Stimulated activated CD4-positive, alpha-beta T cell treated with anti-CD3 and anti-CD28 coated beads, Interleukin-4, amount 100 ng/mL, for 24 hours (primary cell): Measurements from ENCODE around the gene TOP2B.

Experiments used
- DNase-seq: peaks from one replicate; pipeline ENCODE4 v3.0.0-alpha.2; 2020

The TOP2B gene

DNA sequence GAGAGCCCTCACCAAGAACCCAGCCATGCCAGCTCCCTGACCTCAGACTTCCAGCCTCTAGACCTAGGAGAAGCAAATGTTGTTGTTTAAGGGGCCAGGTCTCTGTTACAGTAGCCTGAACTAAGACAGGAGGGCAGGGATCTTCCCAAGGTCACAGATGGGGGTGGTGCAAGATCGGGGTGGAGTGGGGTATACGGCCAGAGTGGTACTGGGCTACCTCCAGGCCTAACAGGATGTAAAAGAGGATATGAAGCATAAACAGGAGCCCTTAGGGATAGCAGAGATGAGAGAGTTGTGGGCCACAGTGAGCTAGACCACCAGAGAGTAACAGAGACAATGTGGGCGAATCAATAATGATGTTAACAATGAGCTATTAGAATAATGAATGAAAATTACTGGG is 82.9 kb downstream of the TOP2B start:
- DNase-seq: no peak

DNA sequence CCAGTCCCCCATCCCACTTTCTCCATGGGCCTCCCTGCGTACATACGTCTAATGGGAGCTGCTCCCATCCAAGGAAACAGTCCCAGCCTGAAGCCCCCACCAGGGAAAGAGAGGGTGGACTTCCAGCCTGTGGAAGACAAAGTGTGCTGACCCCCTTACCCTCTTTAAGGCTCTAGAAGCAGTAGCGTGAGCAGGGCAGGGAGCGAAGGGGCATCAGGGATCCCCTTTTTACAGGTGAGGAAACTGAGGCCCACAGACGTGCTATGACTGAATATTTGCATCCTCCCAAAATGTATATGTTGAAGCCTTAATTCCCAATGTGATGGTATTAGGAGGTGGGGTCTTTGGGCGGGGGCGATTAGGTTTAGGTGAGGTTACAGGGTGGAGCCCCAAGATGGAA is 83.4 kb downstream of the TOP2B start:
- DNase-seq: no peak

DNA sequence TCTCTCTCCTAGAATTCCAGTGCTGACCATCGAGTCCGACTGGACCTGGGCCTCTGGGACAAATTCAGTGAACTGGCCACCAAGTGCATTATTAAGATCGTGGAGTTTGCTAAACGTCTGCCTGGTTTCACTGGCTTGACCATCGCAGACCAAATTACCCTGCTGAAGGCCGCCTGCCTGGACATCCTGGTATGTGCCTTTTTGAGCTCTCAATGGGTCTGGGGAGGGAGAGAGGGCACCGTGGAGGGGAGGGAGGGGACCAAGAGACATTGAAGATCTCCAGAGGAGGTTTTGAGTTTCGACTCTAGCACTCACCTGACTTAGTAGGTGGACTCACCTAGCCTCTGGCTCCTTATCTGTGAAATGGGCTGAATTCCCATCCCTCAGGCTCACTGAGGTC is 84.2 kb downstream of the TOP2B start:
- no peak for DNase-seq

DNA sequence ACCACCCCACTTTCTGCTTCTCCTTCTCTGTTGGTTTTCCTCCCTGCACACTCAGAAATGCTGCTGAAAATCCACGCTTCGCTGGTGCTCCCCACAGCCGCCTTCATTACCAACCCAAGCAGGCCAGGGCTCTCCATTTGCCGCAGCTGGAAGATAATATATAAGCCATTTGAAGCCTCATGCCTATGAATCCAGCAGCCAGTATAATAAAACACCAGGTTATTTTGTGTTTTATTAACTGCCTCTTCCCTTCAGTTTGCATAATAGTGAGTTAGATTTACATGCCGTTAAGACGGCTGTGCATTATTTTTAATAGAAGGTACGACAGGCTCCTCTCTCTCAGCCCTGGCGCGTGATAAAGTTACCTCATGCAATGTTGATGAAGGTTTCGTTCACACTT is 86.6 kb downstream of the TOP2B start:
- no peak for DNase-seq

DNA sequence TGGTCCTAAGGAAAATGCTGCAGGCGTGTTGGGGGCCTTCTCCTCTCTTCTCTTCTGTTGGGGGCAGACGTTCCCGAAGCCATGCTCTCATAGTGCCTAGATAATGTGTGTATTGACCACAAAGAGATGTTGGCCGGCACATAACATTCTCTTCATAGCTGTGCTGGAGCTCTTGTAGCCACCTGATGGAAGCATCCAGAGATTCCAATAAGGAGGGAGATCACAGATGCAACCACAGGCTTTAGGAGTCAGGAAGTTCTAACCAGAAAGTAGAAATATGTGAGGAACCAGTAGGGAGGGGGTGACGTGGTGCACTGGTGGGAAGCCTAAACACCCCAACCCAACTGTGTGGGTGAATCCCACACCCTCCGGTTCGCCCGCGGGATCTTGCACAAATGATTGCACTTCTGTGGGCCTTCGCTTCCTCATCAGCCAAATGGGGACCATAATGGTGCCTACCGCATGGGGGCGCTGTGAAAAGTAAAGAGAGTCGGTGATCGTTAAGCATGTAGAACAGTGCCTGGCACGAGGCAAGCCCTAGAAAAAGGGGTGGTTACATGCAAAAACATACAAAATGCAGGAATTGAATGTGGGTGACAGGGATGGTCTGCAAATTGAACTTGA is 87.8 kb downstream of the TOP2B start:
- no peak for DNase-seq

DNA sequence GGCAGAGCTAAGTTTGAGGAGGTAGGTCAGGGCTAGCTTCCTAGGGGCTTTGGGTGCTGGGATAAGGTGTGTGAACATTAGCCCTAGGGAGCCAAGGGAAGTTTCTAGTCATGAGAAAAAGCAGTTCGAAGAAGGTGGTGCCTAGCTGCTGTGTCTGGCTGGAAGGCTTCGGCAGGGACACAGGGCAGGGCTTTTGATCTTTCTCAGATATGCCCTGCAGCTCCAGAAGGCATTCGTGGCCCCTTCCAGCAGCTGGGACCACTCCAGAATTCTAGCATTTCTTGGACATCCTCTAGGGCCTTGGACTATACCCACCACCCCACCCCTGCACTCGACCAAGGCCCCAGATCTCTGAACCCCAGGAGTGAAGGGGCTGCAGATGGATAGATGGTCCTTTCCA is 88.6 kb downstream of the TOP2B start:
- DNase-seq: no peak

DNA sequence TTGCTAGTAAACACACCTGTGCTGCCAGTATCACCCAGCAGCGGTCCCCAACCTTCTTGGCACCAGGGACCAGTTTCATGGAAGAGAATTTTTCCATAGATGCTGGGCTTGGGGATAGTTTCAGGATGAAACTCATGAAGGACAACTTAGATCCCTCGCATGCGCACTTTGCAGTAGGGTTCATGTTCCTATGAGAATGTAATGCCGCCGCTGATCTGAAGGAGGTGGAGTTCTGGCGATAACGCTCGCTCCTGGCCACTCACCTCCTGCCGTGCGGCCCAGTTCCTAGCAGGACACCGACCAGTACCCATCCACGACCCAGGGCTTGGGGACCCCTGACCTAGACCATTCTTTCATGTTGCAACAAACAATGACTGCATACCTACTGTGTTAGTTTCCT is 89.7 kb downstream of the TOP2B start:
- DNase-seq: no peak

DNA sequence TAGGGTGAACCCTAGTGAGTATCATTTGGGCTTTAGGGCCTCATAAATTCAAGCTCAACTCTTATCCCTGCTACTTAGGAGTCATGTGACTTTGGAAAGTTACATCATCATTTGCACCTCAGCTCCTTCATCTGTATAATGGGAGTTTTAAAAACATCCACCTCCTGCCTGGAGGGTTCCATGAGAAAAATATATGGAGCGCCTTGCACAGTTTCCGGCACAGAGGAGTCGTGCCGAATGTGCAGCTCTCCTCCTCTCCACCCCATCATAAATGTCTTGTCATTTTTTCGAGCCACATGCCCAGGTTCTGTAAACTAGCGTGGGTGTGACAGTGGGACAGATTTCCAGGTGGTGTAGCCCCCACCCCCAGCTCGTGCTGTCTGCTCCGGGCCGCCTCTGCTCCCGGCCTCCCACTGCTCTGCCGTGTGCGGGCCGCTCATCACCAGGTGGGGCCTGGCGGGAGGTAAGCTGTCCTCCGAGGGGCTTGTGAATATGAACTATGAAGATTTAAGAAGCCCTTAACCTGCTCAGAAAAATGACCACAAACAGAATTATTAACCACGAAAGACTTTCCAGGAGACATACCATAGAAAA is 90.4 kb downstream of the TOP2B start:
- no peak for DNase-seq

DNA sequence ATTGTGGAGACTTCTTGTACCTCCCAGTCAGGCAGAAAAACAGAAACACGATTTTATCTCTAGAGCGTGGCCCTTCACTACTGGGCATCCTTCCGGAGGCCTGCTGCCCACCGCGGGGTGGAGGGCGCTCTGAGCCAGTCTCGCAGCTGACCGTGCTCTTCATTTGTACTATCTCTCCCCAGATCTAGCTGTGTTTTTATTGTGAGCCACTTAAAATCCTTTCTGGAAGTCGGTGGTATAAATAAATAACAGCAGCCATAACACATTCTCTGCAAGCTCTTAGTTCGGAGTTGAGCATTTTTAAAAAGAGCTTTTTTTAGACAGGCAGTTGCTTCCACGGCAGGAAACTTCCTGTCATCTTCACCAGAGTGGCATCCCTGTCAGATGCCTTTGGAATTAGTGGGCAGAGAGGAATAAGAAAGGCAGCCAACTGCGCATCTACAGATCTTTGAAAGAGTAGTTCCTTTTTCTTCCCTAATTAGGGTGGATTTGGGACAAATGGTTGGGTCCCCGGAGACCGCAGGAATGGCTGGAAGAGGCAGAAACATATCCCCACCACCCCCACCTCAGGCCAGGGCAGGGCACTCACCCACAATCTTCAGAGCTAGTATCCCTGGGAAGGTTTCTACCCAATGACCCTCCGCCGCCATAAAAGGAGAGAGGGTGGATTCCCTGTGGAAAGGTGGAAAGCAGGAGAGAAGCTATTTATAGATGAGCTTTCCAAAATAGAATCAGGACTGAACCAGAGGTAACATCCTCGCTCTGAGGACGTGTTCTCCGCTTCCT is 91.1 kb downstream of the TOP2B start:
- DNase-seq: no peak

DNA sequence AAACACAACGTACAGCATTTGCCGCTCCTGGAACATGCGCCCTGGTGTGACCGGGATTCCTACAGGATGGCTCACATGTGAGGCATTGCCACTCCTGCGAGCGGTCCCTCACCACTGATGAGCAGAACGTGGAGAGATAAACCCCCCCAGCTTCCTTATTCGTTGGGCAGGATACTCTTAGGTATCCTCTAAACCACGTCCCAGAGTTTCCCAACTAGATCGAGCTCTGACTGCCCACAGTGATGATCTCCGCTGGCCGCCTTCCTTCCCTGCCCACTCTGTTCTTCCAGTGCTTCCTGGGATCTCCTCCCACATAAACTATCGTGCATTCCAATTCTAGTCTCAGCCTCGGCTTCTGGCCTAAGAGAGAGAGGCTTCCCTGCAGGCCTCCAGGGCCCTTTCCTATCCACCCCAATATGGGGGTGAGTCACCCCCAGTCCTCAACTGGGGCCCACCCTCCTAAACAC is 91.8 kb downstream of the TOP2B start:
- DNase-seq: no peak

DNA sequence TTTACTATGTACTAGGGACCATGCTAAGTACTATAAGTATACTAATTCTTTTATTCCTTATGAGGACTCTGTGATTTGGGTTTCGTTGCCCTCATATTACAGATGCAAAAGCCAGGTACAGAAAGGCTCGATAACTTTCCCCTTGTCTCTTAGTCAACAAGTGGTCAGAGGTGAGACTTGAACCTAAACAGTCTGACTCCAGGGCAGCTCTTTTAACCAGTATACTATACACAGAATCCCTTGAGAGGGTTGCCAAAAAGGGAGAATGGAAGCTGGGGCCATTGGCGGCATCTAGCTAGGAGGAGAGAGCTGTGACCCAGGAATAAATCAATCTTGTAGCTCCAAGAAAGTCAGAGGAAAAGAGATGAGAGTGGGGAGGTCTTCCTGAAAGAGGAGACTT is 92.4 kb downstream of the TOP2B start:
- no peak for DNase-seq

DNA sequence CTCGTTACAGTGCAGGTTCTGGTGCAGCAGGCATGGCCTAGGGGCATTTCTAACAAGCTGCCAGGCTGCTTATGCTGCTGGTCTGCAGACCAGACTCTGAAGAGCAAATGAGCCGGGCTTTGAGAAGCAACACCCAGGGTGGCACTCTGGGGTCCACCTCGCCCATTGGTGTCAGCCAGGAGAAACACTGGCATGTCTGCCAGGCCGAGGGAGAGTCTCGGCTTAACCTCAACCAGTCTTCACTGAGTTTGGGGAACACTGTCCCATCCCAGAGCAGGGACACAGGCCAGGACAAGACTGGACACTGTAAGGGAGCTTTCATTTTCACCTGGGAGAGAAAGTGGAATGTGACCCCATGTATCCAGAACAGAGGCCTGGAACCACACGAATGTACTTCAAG is 93.4 kb downstream of the TOP2B start:
- no peak for DNase-seq

DNA sequence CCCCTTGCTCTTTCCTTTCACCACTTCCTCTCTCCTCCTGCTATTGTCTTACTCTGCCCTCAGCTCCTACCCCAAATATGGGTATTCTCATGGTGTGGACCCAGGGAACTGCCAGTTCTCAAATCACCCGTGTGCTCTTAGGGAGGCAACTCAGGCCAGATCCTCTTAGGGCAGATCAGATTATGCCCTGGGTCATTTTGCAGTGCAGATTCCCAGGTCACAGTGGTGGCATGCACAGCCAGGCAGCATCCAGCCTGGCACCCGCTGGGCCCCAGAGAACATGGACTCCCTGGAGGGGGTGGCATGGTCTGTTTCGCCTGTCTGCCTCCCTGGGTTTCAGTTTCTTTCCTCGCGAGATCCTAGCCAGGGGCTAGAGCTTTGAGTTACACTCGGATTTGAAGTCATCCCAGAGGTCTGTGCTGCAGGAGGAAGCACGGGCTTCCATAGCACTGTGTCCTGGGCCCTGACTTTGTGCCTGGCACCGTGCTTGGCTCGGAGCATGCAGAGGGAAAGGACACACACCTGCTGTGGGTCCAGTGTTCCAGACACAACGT is 96.1 kb downstream of the TOP2B start:
- DNase-seq: no peak

DNA sequence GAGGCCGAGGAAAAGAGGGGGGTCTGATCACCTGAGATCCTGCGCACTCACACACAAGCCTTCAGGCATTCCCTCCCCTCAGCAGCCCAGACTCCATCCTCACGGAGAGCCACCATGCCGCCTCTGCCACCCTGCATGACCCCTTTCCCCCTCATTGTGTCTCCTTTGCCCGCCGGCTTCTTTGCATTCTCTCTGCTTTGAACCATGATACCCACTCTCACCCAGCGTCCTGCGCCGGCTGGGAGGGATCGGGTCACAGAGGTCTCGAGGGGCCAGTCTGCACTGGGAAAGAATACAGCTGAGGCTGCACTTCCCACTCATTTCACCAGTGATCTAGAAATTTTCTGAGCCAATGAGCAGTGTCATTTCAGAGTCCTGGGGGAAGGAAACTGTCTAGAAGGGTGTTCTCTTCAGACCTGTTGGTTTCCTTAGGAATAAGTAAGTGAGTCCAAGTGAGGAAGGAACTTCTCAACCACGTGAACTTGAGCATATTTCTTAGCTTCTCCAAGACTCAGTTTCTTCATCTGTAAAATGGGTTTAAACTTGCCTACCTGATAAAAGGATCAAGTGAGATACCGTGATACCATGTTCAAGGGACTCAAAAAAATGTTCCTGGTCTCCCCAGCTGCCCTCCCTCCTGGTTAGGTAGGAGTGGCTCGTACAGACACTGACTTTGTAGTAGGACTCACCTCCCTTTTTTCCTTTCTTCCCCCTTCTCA is 96.7 kb downstream of the TOP2B start:
- DNase-seq: no peak

DNA sequence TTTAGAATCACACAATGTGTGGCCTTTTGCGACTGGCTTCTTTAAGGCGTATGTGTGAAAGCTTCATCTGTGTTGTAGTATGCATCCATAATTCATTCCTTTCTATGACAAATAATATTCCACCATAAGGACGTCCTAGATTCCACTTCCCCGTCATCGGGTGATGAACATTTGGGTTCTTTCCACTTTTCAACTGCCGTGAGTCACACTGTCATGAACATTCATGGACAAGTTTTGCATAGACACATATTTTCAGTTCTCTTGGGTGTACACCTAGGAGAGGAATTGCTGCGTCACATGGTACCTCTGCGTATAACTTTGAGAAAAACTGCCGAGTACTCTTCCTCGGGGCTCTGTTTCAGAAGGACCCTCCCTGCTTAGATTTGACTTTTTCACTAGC is 97.3 kb downstream of the TOP2B start:
- DNase-seq: no peak

DNA sequence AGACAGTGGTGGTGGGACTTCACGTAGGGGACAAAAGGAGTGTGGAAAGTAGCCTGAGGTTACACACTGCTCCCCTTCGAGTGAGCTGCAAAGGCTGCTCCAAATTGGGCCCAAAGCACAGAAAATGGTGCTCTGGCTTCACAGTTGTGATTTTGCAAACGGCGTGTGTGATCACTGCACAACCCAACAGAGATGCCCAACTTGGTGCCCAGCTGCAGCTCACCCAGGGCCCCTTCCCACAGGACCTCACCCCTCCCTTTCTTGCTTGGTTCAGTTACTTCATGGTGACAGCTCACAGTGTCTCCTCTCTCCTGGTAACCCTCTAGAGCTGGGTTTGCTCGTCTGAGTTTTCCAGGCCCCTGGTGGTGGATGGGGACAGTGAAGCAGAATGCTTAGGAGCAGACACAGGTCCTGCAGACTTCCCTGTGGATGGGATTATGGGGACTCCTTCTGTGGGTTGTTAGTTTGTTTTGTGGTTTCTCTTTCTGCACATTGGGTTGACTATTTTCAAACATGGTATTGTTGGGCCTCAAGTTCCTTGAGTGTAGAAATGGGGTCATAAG is 98.3 kb downstream of the TOP2B start:
- no peak for DNase-seq

DNA sequence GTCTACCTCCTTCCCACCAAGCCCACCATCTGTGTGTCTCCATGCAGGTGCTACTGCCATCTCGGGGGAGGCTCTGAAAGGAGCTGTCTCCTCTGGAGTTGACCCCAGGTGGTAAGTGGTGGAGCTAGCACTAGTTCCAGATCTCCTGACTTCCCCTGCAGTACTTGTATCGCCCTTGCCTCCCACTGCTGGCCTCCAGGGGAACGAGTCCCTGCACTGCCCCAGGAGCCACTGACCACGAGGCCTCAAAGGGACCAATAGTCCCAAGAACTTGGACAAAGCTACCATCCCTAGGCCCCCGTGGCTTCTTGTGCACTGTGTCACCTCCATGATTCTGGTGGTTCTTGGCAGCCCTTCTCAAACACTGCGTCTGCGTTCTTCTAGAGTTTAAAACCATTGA is 98.9 kb downstream of the TOP2B start:
- DNase-seq: no peak

DNA sequence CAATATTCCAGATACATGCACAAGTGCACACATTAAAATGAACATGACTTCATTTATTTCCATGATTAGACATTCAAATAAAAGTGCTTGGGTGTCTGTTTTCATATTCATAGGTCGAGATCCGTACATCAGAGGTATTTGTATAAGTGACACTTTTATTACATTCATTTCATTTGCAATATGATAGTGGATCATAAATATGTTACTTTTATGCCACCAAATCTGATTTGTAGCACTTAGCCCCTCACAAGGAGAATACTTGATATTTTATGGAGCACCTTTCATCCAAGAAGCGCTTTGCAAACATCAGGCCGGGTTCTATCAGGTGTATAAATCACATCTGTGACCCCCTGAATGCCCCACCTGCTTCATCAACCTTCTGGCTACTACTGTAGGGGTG is 100.6 kb downstream of the TOP2B start:
- DNase-seq: no peak

DNA sequence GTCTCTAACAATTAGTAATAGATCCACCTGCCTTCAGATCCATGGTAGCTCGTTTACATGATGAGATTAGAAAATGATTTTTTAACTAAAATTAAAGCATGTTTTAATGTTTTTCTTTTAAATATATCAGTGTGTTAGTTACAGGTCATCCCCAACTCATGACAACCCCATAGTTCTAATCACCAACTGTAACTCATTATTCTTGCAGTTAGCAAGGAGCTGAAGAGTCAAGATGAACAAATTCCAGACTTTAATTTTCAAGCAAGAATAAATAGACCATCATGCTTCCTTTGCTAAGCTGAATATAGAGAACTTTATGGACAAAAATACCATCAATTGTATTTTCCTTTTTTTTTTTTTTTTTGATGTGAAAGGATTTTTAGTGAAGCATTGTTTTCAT is 101.1 kb downstream of the TOP2B start:
- no peak for DNase-seq

DNA sequence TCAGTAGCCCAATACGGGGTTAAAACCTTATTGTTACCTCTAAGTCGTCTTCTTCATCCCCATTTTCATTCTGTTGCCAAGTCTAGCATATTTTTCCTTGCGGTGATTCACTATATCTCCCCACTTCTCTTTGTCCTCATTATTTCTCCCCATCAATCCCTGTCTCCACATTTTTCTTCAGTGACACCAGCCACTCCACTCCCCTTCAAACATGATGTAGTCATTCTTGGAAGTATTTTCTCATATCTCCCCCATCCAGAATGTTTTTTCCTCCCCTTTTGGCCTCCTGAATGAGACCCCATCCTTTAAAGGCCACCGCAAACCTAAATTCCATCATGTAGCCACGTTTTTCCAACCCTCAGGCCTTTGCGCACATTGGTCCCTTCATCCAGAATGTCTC is 105.9 kb downstream of the TOP2B start:
- no peak for DNase-seq

DNA sequence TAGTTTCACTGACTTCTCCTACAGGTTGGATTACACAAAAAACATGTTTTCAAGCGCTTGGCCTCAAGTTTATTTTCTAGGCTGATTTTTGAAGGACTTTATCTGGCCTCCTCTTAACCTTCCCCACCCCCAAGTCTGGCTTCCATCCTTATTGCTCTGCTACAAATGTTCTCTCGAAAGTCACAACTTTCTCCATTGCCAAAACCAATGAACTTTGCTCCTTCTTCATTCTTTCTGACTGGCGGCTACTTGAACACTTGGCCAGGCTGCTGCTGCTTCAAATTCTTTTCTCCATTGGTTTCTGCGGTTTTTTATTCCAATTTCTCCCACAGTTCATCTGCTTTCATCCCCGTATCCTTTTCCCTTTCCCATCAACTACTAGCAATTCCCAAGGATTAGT is 106.6 kb downstream of the TOP2B start:
- no peak for DNase-seq

DNA sequence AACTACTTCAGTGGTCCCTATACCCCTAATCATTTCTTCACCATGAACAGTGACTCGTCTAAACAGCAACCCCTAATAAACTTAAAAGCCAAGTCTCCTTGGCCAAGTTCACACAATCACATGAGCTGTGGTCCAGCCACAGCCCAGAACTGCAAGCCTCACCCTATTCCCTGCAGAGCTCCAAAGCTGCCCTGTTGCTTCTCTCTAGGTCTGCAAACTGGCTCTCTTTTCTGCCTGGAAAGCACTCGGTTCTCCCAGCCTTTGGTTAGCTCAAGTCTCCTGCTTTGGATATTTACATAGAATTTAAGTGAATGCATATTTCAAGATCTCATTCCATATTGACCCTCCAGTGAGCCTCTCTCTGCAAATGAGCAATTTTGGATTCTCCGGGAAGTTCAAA is 107.0 kb downstream of the TOP2B start:
- DNase-seq: no peak

DNA sequence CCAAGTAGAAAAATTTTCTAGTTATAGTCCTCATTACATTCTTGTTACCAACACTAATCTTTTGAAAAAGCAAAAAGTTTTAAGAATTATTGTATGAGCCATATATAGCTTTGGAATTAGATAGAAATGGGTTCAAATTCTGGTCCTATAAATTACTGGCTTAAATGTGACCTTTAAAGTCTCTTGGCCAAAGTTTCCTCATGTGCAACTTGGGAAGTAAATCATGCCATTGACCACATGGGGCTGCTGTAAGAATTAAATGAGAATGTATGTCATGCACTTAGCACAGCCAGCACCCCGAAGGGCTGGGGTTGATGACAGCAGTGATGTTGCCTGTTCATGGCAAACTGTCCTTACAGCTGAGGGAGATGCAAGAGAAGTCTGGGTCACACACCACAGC is 108.3 kb downstream of the TOP2B start:
- DNase-seq: no peak
